GM13976 (cell line): ENCODE data around the gene LEP.
"Not testable (repeated sequence)": the region's sequence is repeated elsewhere in the genome, so short reads cannot be mapped to it uniquely, and the experiment has no call there.

Source experiments
- DNase-seq: peaks from one replicate; pipeline ENCODE4 v3.0.0; 2012; ENCODE audit warnings: low spot score
- CTCF ChIP-seq: IDR thresholded peaks from 2 replicates; pipeline ENCODE4 v1.5.1; 2012; ENCODE audit warnings: borderline replicate concordance, mild to moderate bottlenecking; ENCODE audit not compliant: insufficient read depth; ENCODE audit errors: extremely low read depth, missing control alignments, control extremely low read depth
- in situ Hi-C: fragments of 300-500 bp; cut with MboI; formaldehyde crosslinking; loops from one replicate; pipeline ENCODE4 v1.12.0; 2022; ENCODE audit warnings: low sequenced_read_pairs, mixed read lengths, inconsistent platforms; ENCODE audit not compliant: unreplicated experiment

Gene LEP

DNA sequence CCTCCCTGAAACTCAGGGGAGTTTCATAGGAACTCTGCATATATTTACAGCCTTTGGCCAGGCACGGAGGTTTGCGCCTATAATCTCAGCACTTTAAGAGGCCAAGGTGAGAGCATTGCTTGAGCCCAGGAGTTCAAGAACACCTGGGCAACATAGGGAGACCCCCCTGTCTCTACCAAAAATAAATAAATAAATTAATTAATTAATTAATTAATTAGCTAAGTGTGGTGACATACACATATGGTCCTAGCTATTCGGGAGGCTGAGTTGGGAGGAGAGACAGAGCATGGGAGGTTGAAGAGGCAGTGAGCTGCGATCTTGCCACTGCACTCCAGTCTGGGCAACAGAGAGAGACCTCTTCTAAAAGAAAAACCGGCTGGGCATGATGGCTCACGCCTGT lies 9.4 kb upstream of the LEP start:
- in situ Hi-C loops = no loop called here
- no peak for DNase-seq
- TF ChIP-seq CTCF = no peak

GRCh38 chr7:128233471-128233870 lies 7.6 kb upstream of the LEP start:
- in situ Hi-C loops = no loop called here
- no peak for TF ChIP-seq CTCF
- DNase-seq = no peak

DNA sequence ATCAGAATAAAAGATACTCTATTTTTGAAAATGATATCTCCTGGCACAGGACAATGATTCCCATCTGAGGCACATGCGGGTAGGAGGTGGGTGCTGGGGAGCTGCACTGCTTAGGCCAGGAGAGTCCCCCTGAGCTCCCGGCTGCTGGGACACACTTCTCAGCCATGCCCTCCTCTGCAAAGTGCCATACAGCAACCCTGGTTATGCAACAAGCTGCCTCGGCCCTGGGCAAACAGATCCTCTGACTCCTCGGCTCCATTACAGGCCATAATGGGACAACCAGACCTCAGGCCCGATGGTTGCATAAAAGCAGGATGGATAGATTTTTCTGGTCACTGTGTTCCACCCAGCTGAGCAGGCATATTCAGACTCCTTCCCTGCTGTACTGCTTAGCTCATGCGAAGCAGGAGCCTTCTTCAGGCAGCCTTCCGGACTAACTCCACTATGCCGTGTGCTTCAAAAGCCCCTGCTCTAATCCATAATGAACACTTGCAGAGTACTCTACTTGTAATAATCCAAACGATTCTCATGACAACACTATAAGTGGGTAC lies 6.5 kb upstream of the LEP start:
- in situ Hi-C loops = no loop called here
- TF ChIP-seq CTCF = no peak
- no peak for DNase-seq

- no peak for DNase-seq
- in situ Hi-C loops = no loop called here
- no peak for TF ChIP-seq CTCF
Observed at GRCh38 chr7:128235471-128235870, 5.6 kb upstream of the LEP start.

DNA sequence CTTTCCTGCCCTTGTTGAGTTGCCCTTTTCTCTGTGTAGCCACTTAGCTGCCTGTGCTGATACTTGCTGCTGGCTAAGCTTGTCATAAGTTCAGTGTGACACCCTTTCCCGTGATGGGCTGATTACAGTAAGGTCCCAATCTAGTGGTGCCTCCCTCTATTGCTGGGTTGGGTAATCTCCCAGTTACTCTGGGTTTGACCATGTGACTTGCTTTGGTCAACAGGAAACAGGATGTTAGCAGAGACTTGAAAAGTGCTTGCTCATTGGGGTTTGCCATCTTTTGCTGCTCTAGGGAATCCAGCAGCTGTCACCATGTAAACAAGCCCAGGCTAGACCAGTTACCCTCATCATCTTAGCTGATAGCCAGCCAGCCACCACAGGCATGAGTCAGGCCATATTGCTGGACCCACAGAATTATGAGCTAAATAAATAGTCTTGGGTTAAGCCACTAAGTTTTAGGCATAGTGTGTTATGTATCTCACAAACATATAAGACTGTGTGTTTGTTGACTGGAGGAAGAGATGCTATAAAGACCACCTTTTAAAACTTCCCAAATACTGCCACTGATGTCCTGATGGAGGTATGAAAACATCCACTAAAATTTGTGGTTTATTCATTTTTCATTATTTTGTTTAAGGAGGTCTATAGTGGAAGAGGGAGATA lies 4.0 kb upstream of the LEP start:
- in situ Hi-C loops = no loop called here
- no peak for TF ChIP-seq CTCF
- DNase-seq = no peak

DNA sequence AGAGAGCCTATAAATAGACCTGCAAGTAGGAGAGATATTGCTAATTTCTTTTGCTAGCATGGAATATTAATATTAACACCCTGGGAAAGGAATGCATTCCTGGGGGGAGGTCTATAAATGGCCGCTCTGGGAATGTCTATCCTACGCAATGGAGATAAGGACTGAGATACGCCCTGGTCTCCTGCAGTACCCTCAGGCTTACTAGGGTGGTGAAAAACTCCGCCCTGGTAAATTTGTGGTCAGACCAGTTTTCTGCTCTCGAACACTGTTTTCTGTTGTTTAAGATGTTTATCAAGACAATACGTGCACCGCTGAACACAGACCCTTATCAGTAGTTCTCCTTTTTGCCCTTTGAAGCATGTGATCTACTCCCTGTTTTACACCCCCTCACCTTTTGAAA lies 1.9 kb upstream of the LEP start:
- DNase-seq, in situ Hi-C loops: not testable (repeated sequence)

DNA sequence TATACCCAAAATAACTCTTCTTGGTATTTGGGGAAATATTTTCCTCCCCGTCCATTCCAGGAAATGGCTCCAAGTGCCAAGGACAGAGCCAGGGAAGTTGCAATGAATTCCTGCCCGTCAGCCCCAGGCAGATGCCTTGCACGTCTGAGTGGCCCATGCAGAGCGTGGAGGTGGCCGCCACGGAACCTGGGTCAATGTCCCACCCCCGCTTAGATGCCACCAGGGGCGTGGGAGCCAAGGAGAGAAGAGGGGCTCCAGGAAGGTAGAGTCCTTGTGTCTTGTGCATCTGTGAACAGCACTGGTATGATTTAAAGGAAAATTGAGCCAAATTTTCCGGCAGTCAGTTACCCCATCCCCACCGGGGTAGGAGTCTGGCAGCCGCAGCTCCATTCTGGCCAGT lies 1.6 kb downstream of the LEP start:
- DNase-seq = no peak
- in situ Hi-C loops = no loop called here
- no peak for TF ChIP-seq CTCF
